Keratinocyte (primary cell): ENCODE measurements around the gene CLSTN1. TPM values are rescaled to one million over a fixed set of nuclear protein-coding genes. Genes with fewer than 3 reads are reported as not detected.
A peak's percentile ranks its signal among the peaks of the same experiment; 100 is the strongest.

Source experiments
- DNase-seq: peaks from one replicate; pipeline ENCODE4 v3.0.0-alpha.2; 2011; ENCODE audit warnings: low read depth, missing footprints, low spot score
- FAIRE-seq: peaks from 2 replicates; lab custom pipeline; 2011; peaks lifted over from hg19 to GRCh38; lab: Jason Lieb, UNC
- H2AFZ ChIP-seq: 2 replicates; pipeline ENCODE4 v1.6.0; 2012; ENCODE audit warnings: low read length, control low read depth, inconsistent platforms; ENCODE audit not compliant: control insufficient read depth
- H3K27ac ChIP-seq: 2 replicates; pipeline ENCODE4 v1.5.1; 2011; ENCODE audit warnings: low read length; ENCODE audit not compliant: control insufficient read depth, insufficient read depth
- H3K27me3 ChIP-seq: 3 replicates; pipeline ENCODE4 v1.6.0; 2011; ENCODE audit warnings: low read length; ENCODE audit not compliant: control insufficient read depth, insufficient read depth; ENCODE audit errors: extremely low read depth
- H3K36me3 ChIP-seq, 2 experiments: 2 replicates in 1 of 2; 3 replicates in 1 of 2; pipeline ENCODE4 v1.5.1; 2011; ENCODE audit warnings: low read length in 2 of 2, mild to moderate bottlenecking in 1 of 2; ENCODE audit not compliant: control insufficient read depth in 2 of 2, insufficient read depth in 2 of 2; ENCODE audit errors: extremely low read depth in 1 of 2
- H3K4me1 ChIP-seq: 3 replicates; pipeline ENCODE4 v1.5.1; 2011; ENCODE audit warnings: low read length; ENCODE audit not compliant: control insufficient read depth, insufficient read depth; ENCODE audit errors: extremely low read depth
- H3K4me2 ChIP-seq: 3 replicates; pipeline ENCODE4 v1.6.0; 2011; ENCODE audit warnings: low read depth, low read length; ENCODE audit not compliant: control insufficient read depth, insufficient read depth; ENCODE audit errors: extremely low read depth
- H3K4me3 ChIP-seq, 3 experiments: fragments of 200-600 bp in 1 of 3; sonication (generic) in 1 of 3; 2 replicates in 2 of 3; 3 replicates in 1 of 3; pipeline ENCODE4 v1.5.1; 2011 to 2016; ENCODE audit warnings: low read length in 3 of 3, mild to moderate bottlenecking in 3 of 3, control low read depth in 2 of 3, inconsistent platforms in 1 of 3, low read depth in 1 of 3, mixed read lengths in 1 of 3, mixed run types in 1 of 3, moderate library complexity in 1 of 3; ENCODE audit not compliant: control insufficient read depth in 2 of 3, insufficient read depth in 2 of 3; ENCODE audit errors: extremely low read depth in 1 of 3
- H3K79me2 ChIP-seq: 2 replicates; pipeline ENCODE4 v1.6.0; 2012; ENCODE audit warnings: low read length; ENCODE audit not compliant: control insufficient read depth, insufficient read depth
- H3K9ac ChIP-seq: 3 replicates; pipeline ENCODE4 v1.6.0; 2011; ENCODE audit warnings: low read length; ENCODE audit not compliant: control insufficient read depth, insufficient read depth; ENCODE audit errors: extremely low read depth
- H3K9me1 ChIP-seq: 3 replicates; pipeline ENCODE4 v1.6.0; 2011; ENCODE audit warnings: low read length; ENCODE audit not compliant: control insufficient read depth, insufficient read depth; ENCODE audit errors: extremely low read depth
- H3K9me3 ChIP-seq: 2 replicates; pipeline ENCODE4 v1.5.1; 2012; ENCODE audit warnings: low read depth, low read length; ENCODE audit not compliant: control insufficient read depth
- H4K20me1 ChIP-seq: 3 replicates; pipeline ENCODE4 v1.6.0; 2011; ENCODE audit warnings: low read length; ENCODE audit not compliant: control insufficient read depth, insufficient read depth; ENCODE audit errors: extremely low read depth
- EZH2 ChIP-seq: IDR thresholded peaks from one replicate; pipeline ENCODE4 v1.6.1; 2012; ENCODE audit warnings: inconsistent platforms, mild to moderate bottlenecking, low read length, moderate library complexity
- dilution Hi-C: fragments of 300-500 bp; cut with MboI; formaldehyde crosslinking; loops from one replicate; pipeline ENCODE4 v1.7.0; 2020; ENCODE audit warnings: low sequenced_read_pairs; ENCODE audit not compliant: extremely low pct_ligation_motif_present
- polyA plus RNA-seq, 5 experiments: library from polyadenylated mRNA; depleted of rRNA in 3 of 5; stranded (reverse) in 3 of 5; stranded (forward) in 1 of 5; unstranded in 1 of 5; fragments of >200 nt; gene quantifications; 1 replicate in 1 of 5; 2 replicates in 3 of 5; 3 replicates in 1 of 5; pipeline versions ENCODE4 v1.2.1 to v1.2.3, GENCODE V29; 2011 to 2012; ENCODE audit warnings: missing spikeins in 2 of 5, low read depth in 1 of 5, low replicate concordance in 1 of 5
- TF ChIP-seq, protein P1 (sequence below), 3 experiments: IDR thresholded peaks in 1 of 3; conservative IDR thresholded peaks in 1 of 3; optimal IDR thresholded peaks in 1 of 3; 2 replicates in 2 of 3; 3 replicates in 1 of 3; pipeline versions ENCODE3 to v1.5.1; 2011; ENCODE audit warnings: low read length in 3 of 3, mild to moderate bottlenecking in 3 of 3, moderate library complexity in 2 of 3, control low read depth in 1 of 3, inconsistent platforms in 1 of 3; ENCODE audit not compliant: insufficient read depth in 2 of 3; ENCODE audit errors: extremely low read depth in 1 of 3

The CLSTN1 gene
- polyA plus RNA-seq, 1 donor (not counting 4 experiments of a cell fraction or from before 2014, with no cell fraction given) = 90.3 TPM

DNA sequence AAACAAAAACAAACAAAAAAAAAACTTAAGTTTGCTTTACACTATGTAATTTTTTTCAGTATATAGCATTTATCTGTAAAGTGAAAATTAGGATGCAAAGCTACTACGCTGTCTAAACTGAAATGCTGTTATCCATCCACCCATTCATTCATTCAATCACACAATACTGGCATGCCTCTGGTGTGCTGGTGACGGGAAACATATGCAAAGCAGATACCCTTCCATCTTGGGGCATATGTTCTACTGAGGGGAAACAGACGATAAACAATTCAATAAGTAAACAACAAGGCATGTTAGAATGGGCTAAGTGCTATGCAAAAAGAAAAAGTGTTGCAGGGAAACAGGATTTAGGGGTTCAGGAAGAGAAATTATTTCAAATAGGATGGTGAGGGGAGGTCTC lies 3.2 kb downstream of the CLSTN1 start:
- Histone ChIP-seq H4K20me1 (peaks cover 17% of the 10 kb centered on the region), H3K9me1 (no peaks in the 10 kb centered on the region), H3K27ac (no peak overlapping the region), H3K4me2 (peak overlapping the region; percentile 97), H3K4me3 (peak overlapping the region in 2 of 3 experiments; percentile 97 to 100), H3K9ac (no peak overlapping the region), H3K27me3 (no peaks in the 10 kb centered on the region), H3K9me3 (no peaks in the 10 kb centered on the region), H2AFZ (no peak overlapping the region), H3K79me2 (peaks cover 79% of the 10 kb centered on the region), H3K36me3 (peaks cover 0 to 7% of the 10 kb centered on the region in 2 experiments), H3K4me1 (peaks cover 23% of the 10 kb centered on the region)
- dilution Hi-C loops = no loop called here
- FAIRE-seq (no peak), DNase-seq (no peak)
- TF ChIP-seq, protein P1, sequence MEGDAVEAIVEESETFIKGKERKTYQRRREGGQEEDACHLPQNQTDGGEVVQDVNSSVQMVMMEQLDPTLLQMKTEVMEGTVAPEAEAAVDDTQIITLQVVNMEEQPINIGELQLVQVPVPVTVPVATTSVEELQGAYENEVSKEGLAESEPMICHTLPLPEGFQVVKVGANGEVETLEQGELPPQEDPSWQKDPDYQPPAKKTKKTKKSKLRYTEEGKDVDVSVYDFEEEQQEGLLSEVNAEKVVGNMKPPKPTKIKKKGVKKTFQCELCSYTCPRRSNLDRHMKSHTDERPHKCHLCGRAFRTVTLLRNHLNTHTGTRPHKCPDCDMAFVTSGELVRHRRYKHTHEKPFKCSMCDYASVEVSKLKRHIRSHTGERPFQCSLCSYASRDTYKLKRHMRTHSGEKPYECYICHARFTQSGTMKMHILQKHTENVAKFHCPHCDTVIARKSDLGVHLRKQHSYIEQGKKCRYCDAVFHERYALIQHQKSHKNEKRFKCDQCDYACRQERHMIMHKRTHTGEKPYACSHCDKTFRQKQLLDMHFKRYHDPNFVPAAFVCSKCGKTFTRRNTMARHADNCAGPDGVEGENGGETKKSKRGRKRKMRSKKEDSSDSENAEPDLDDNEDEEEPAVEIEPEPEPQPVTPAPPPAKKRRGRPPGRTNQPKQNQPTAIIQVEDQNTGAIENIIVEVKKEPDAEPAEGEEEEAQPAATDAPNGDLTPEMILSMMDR (optimal IDR thresholded peaks at IDR 0.05 in 1 of 3, IDR thresholded peaks at IDR 0.05 in 1 of 3, conservative IDR thresholded peaks at IDR 0.05 in 1 of 3; ENCODE audit: extremely low read depth in 1 of 3, insufficient read depth in 2 of 3, low read length in 3 of 3) = no peak
- no peak for TF ChIP-seq EZH2

DNA sequence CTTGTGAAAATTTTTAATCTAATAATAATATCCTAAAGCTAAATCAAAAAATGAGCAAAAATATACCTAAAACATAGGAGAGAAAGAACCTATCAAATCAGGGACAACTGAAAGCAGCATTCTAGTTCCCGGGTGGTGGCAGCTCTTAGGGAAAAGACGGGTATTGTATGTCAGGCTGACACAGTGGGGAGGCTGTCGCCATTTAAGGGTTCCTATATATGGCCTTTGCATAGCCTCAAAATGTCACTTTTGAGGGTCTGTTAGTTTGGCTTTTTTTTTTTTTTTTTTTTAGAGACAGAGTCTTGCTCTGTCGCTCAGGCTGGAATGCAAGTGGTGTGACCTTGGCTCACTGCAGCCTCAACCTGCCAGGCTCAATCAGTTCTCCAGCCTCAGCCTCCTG lies 6.0 kb downstream of the CLSTN1 start:
- Histone ChIP-seq H3K4me1 (peaks cover 12% of the 10 kb centered on the region), H2AFZ (no peak overlapping the region), H3K9me3 (no peaks in the 10 kb centered on the region), H4K20me1 (peaks cover 23% of the 10 kb centered on the region), H3K4me2 (no peak overlapping the region), H3K27ac (no peak overlapping the region), H3K4me3 (no peak overlapping the region), H3K9me1 (no peaks in the 10 kb centered on the region), H3K27me3 (no peaks in the 10 kb centered on the region), H3K36me3 (peaks cover 0 to 7% of the 10 kb centered on the region in 2 experiments), H3K79me2 (peaks cover 98% of the 10 kb centered on the region), H3K9ac (no peak overlapping the region)
- dilution Hi-C loops = no loop called here
- FAIRE-seq (no peak), DNase-seq (no peak)
- no peak for TF ChIP-seq EZH2
- TF ChIP-seq, protein P1 (optimal IDR thresholded peaks at IDR 0.05 in 1 of 3, IDR thresholded peaks at IDR 0.05 in 1 of 3, conservative IDR thresholded peaks at IDR 0.05 in 1 of 3; ENCODE audit: extremely low read depth in 1 of 3, insufficient read depth in 2 of 3, low read length in 3 of 3) = no peak
